GM21528 (cell line): Measurements from ENCODE around the gene SCN3A.

Source experiments
- ATAC-seq: cut with Tn5 transposase; IDR thresholded peaks from one replicate; pipeline ENCODE4 v1.9.1; 2021; ENCODE audit warnings: mild to moderate bottlenecking, moderate library complexity; ENCODE audit not compliant: unreplicated experiment, low FRiP score

SCN3A gene

DNA sequence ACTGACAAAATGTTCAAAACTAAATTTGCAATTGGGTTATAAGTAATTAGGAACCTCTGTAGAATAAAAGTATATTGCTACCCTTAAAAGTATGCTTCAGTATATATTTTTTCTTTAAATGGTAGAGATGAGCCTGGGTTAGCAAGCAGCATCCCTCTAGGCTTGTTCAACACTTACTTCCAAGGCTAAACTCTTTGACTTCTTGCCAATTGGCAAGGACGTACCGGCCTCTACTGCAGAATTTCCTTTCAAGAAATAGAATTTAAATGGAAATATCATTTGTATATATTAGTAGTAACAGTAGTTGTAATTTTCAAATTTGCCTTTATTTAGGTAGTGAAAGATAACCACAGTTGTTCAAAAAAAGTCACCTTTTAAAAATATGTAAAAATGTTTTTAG lies 143.4 kb downstream of the SCN3A start:
- no peak for ATAC-seq

DNA sequence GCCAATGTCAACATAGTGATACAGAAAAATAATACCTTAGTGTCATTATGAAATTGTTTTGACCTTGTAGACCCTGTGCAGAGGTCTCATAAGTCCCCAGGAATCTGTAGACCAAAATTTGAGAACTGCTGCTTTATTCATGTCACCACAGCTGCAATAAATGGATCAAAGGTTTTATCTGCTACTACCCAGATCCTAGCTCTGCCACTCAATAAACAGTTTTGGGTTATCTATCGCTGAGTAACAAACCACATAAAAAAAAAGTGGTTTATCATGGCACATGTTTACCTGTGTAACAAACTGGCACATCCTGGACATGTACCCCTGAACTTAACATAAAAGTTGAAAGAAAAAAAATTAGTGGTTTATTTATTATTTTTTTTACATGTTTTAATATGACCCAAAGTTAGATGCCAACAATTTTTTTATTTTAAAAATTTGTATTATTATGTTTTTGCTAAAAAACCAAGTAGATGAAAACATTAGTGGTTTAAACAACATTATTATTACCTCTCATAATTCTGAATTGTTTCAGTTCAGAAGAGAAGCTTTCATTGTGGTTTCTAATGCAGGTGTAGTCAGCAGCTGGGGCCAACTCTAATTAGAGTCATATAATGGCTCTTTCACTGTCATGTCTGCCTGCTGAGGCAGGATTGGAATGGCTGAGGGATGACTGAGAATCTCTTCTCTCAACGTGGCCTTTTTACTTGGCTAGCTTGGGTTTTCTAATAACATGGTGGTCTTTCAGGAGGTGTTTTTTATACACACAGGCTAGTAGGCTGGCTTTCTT lies 145.2 kb downstream of the SCN3A start:
- ATAC-seq, result no peak

DNA sequence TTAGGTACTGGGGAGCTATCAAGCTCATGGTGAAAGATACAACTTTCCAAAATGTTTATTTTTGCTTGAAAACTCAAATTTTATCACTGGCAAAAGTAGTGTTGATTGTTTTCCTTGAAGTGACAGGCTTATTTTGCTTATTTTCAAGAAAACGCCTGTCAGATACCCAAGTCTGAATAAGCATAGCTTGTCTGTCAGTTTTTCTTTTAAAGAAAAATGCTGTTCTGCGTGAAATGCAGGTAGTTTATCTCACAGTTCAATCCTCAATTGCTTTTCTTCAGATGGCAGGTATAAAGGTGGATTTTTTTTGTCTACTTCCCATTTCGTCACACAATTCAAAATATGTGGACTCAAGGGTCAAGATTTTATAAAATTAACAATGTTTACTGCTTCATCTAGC lies 145.9 kb downstream of the SCN3A start:
- ATAC-seq, result no peak

DNA sequence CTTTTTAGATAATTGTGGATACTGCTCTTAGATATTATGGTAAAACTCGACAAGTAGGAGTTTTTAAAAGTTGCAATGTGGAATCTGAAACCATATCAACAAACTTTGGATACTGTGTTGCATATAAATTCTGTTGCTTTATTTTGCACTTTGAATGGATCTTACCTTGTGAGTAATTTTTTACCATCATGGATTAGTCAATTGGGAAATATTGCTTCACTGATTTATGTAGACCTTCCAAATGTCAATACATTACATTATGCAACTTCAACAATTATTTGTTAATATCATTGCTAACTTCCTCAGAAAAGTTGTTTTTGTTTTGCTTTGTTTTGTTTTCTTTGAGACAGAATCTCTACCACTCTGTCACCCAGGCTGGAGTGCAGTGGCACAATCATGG lies 146.5 kb downstream of the SCN3A start:
- ATAC-seq, result no peak

GRCh38 chr2:165056564-165056963 lies 147.3 kb downstream of the SCN3A start:
- ATAC-seq, result no peak

DNA sequence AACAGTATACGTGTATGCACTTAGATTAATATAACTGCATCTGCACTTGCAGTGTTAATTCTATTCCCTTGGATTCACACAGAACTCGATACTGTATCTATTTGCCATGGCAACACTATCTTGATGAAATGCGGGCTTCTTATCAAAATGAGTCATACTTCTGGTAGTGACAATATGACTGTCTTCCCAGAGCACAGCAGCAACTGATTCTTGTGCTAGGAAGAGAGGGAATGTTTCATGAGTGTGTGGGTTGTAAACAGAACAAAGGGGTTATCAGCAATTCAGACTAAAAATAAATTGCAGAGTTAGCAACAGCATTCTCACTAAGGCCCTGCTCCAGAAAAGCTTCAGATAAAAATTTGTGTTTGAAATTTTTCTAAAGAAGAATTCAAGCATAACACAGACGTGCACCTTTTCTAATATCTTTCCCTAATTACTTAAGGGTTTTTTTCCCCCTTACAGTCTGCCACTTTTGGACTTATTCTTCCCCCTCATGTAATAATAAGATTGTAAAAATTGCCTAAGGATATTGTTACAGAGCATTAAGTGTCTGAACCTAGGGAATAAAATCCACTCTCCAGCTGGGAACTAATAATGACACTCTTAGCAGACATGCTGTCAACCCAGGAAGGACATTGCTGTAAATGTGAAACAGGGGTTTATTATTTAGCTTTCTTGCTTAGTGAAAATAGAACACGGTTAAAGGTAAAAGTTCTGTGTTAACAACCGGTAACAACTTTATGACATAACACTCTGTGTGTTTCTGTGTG lies 148.6 kb downstream of the SCN3A start:
- ATAC-seq, result no peak

DNA sequence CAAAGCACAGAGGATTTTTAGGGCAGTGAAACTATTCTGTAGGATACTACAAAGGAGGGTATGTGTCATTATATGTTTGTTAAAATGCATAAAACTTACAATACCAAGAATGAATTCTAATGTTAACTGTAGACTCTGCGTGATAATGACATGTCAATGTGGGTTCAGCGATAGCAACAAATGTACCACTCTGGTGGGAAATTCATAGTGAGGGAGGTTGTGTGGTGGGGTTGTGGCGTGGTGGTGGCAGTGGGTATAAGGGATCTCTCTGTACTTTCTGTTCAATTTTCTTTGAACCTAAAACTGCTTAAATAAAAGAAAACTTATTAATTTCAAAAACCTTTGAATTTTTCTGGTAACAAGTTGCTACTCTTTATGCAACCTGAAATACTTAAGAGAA lies 149.2 kb downstream of the SCN3A start:
- ATAC-seq, result no peak

GRCh38 chr2:165044505-165045303 lies 159.1 kb downstream of the SCN3A start:
- no peak for ATAC-seq
